ENCODE data around the gene DOK1.
"Not testable (repeated sequence)": the region's sequence is repeated elsewhere in the genome, so short reads cannot be mapped to it uniquely, and the experiment has no call there.

DOK1 gene

GRCh38 chr2:74548900-74549826 is 5.4 kb upstream of the DOK1 start:
- DNase-seq (ENCODE audit: low read depth) = no peak

- DNase-seq (ENCODE audit: low read depth) = no peak
Observed at GRCh38 chr2:74550231-74550630, 4.3 kb upstream of the DOK1 start.

- no peak for DNase-seq (ENCODE audit: low read depth)
Observed at GRCh38 chr2:74551530-74551929, 3.0 kb upstream of the DOK1 start.

GRCh38 chr2:74551942-74552913 is 2.3 kb upstream of the DOK1 start:
- DNase-seq (ENCODE audit: low read depth) = no peak

GRCh38 chr2:74552914-74553811 is 1.4 kb upstream of the DOK1 start:
- DNase-seq (ENCODE audit: low read depth) = no peak

- no peak for DNase-seq (ENCODE audit: low read depth)
Observed at GRCh38 chr2:74554820-74555531, 456 bp downstream of the DOK1 start.

GRCh38 chr2:74555610-74556103 is 1.1 kb downstream of the DOK1 start:
- DNase-seq (ENCODE audit: low read depth) = no peak

GRCh38 chr2:74556159-74556558 is 1.6 kb downstream of the DOK1 start:
- no peak for DNase-seq (ENCODE audit: low read depth)

- no peak for DNase-seq (ENCODE audit: low read depth)
Observed at GRCh38 chr2:74556831-74557370, 2.4 kb downstream of the DOK1 start.

GRCh38 chr2:74558284-74559230 is 4.0 kb downstream of the DOK1 start:
- DNase-seq (ENCODE audit: low read depth) = no peak

- no peak for DNase-seq (ENCODE audit: low read depth)
Observed at GRCh38 chr2:74559912-74560311, 5.4 kb downstream of the DOK1 start.

GRCh38 chr2:74560591-74560990 is 6.1 kb downstream of the DOK1 start:
- DNase-seq (ENCODE audit: low read depth) = no peak

GRCh38 chr2:74561022-74561421 is 6.5 kb downstream of the DOK1 start:
- DNase-seq (ENCODE audit: low read depth) = not testable (repeated sequence)

- no peak for DNase-seq (ENCODE audit: low read depth)
Observed at GRCh38 chr2:74562126-74562775, 7.7 kb downstream of the DOK1 start.

GRCh38 chr2:74564222-74564621 is 9.7 kb downstream of the DOK1 start:
- DNase-seq (ENCODE audit: low read depth) = no peak

GRCh38 chr2:74566076-74566753 is 11.7 kb downstream of the DOK1 start:
- DNase-seq (ENCODE audit: low read depth) = no peak

GRCh38 chr2:74566754-74567085 is 12.2 kb downstream of the DOK1 start:
- no peak for DNase-seq (ENCODE audit: low read depth)

GRCh38 chr2:74567881-74568280 is 13.4 kb downstream of the DOK1 start:
- no peak for DNase-seq (ENCODE audit: low read depth)

Measured in stimulated activated CD8-positive, alpha-beta memory T cell treated with anti-CD3 and anti-CD28 coated beads, Interleukin-15, amount 100 ng/mL, for 1 hour (primary cell).